Endothelial cell of umbilical vein (primary cell): ENCODE data around the gene UVSSA. TPM values are rescaled to one million over a fixed set of nuclear protein-coding genes. Genes with fewer than 3 reads are reported as not detected.

Experiments used
- BruUV-seq: library from RNA; stranded (reverse); fragments of 400-500 nt; replicated peaks from 2 replicates; lab custom pipeline; 2021; lab: Mats Ljungman, UMichigan
- CTCF ChIA-PET: fragments of 300-600, 350-600 bp; sonication (Branson Sonifier 250); formaldehyde crosslinking; loops from one replicate; lab custom pipeline; 2021; ENCODE audit warnings: antibody characterized with exemption, inconsistent platforms; lab: Charles Lee
- POLR2A ChIA-PET: fragments of 300-600, 350-600 bp; sonication (Branson Sonifier 250); formaldehyde crosslinking; loops from one replicate; lab custom pipeline; 2021; ENCODE audit warnings: antibody characterized with exemption, inconsistent platforms; lab: Charles Lee
- DNase-seq: peaks from one replicate; pipeline ENCODE4 v3.0.0-alpha.2; 2011; ENCODE audit warnings: low read depth, low spot score
- FAIRE-seq: peaks from 2 replicates; lab custom pipeline; 2011; peaks lifted over from hg19 to GRCh38; lab: Jason Lieb, UNC
- H2AFZ ChIP-seq: 2 replicates; pipeline ENCODE4 v1.6.0; 2012; ENCODE audit warnings: low read depth, low read length, control low read depth, inconsistent platforms
- H3K27ac ChIP-seq: 2 replicates; pipeline ENCODE4 v1.5.1; 2011; ENCODE audit warnings: low read depth, mild to moderate bottlenecking, control low read depth, low read length, moderate library complexity; ENCODE audit not compliant: insufficient read depth
- H3K27me3 ChIP-seq, 2 experiments: 2 replicates each; pipeline versions ENCODE4 v1.6.0 to v1.6.1; 2011; ENCODE audit warnings: low read length in 2 of 2, mixed read lengths in 1 of 2; ENCODE audit not compliant: control insufficient read depth in 2 of 2, insufficient read depth in 2 of 2
- H3K36me3 ChIP-seq, 2 experiments: 2 replicates in 1 of 2; 3 replicates in 1 of 2; pipeline ENCODE4 v1.5.1; 2011; ENCODE audit warnings: low read length in 2 of 2, mild to moderate bottlenecking in 1 of 2, moderate library complexity in 1 of 2; ENCODE audit not compliant: control insufficient read depth in 2 of 2, insufficient read depth in 2 of 2; ENCODE audit errors: extremely low read depth in 1 of 2
- H3K4me1 ChIP-seq: 3 replicates; pipeline ENCODE4 v1.5.1; 2011; ENCODE audit warnings: mild to moderate bottlenecking, low read length; ENCODE audit not compliant: control insufficient read depth, insufficient read depth; ENCODE audit errors: extremely low read depth
- H3K4me2 ChIP-seq: 2 replicates; pipeline ENCODE4 v1.6.1; 2011; ENCODE audit warnings: low read length, control low read depth, mixed read lengths; ENCODE audit not compliant: insufficient read depth
- H3K4me3 ChIP-seq, 3 experiments: fragments of 200-600 bp in 1 of 3; sonication (generic), shearing (Covaris generic) in 1 of 3; replicated peaks in 1 of 3; 2 replicates each; pipeline ENCODE4 v1.5.1; 2011 to 2016; ENCODE audit warnings: control low read depth in 3 of 3, low read length in 3 of 3, mild to moderate bottlenecking in 2 of 3, inconsistent platforms in 1 of 3, low read depth in 1 of 3, moderate library complexity in 1 of 3; ENCODE audit not compliant: insufficient read depth in 1 of 3
- H3K79me2 ChIP-seq: 2 replicates; pipeline ENCODE4 v1.6.0; 2012; ENCODE audit warnings: low read length, inconsistent platforms; ENCODE audit not compliant: control insufficient read depth, insufficient read depth
- H3K9ac ChIP-seq: replicated peaks from 2 replicates; pipeline ENCODE3; 2011; ENCODE audit warnings: low read length, control low read depth; ENCODE audit not compliant: insufficient read depth; ENCODE audit errors: extremely low read depth
- H3K9me1 ChIP-seq: replicated peaks from 3 replicates; pipeline ENCODE4 v1.6.0; 2011; ENCODE audit warnings: mild to moderate bottlenecking, low read length; ENCODE audit not compliant: control insufficient read depth, insufficient read depth; ENCODE audit errors: extremely low read depth
- H3K9me3 ChIP-seq: replicated peaks from 2 replicates; pipeline ENCODE4 v1.5.1; 2012; ENCODE audit warnings: low read length, inconsistent platforms; ENCODE audit not compliant: control insufficient read depth, insufficient read depth
- H4K20me1 ChIP-seq: replicated peaks from 2 replicates; pipeline ENCODE3; 2011; ENCODE audit warnings: mild to moderate bottlenecking, low read length; ENCODE audit not compliant: control insufficient read depth, insufficient read depth; ENCODE audit errors: extremely low read depth
- CTCF ChIP-seq, 2 donors: IDR thresholded peaks; 1 replicate in 1 of 2; 2 replicates in 1 of 2; pipeline ENCODE4 v1.5.1; 2011; ENCODE audit warnings: low read length in 2 of 2, mild to moderate bottlenecking in 2 of 2, moderate library complexity in 2 of 2, control low read depth in 1 of 2, inconsistent platforms in 1 of 2, low read depth in 1 of 2; ENCODE audit not compliant: insufficient read depth in 1 of 2; ENCODE audit errors: extremely low read depth in 1 of 2
- EZH2 ChIP-seq: IDR thresholded peaks from 2 replicates; pipeline ENCODE4 v1.6.1; 2012; ENCODE audit warnings: borderline replicate concordance, low read depth, mild to moderate bottlenecking, moderate library complexity, low read length, inconsistent platforms; ENCODE audit not compliant: severe bottlenecking
- FOS ChIP-seq: IDR thresholded peaks from 2 replicates; pipeline ENCODE4 v1.6.1; 2011; ENCODE audit warnings: mild to moderate bottlenecking, low read length, moderate library complexity, borderline replicate concordance; ENCODE audit not compliant: insufficient read depth
- GATA2 ChIP-seq: IDR thresholded peaks from 2 replicates; pipeline ENCODE4 v1.7.0; 2011; ENCODE audit warnings: low read depth, mild to moderate bottlenecking, moderate library complexity, mixed read lengths, low read length; ENCODE audit not compliant: insufficient read length, insufficient read depth
- JUN ChIP-seq: IDR thresholded peaks from 2 replicates; pipeline ENCODE4 v1.6.1; 2011; ENCODE audit warnings: borderline replicate concordance, low read depth; ENCODE audit not compliant: insufficient read length, insufficient read depth
- MAX ChIP-seq: IDR thresholded peaks from 2 replicates; pipeline ENCODE4 v1.6.1; 2011; ENCODE audit not compliant: insufficient read depth, insufficient read length
- MYC ChIP-seq: IDR thresholded peaks from one replicate; pipeline ENCODE4 v1.6.1; 2011; ENCODE audit warnings: mild to moderate bottlenecking, low read depth, low read length
- POLR2A ChIP-seq: IDR thresholded peaks from 2 replicates; pipeline ENCODE4 v1.6.1; 2012; ENCODE audit warnings: low read depth, mild to moderate bottlenecking, control low read depth, low read length
- POLR2AphosphoS5 ChIP-seq: IDR thresholded peaks from 2 replicates; pipeline ENCODE4 v1.6.1; 2012; ENCODE audit warnings: low read depth, mild to moderate bottlenecking, control low read depth, low read length, moderate library complexity; ENCODE audit not compliant: insufficient read depth
- dilution Hi-C: fragments of 300-500 bp; cut with MboI; formaldehyde crosslinking; loops from one replicate; pipeline ENCODE4 v1.15.0; 2019; ENCODE audit warnings: low sequenced_read_pairs; ENCODE audit not compliant: extremely low pct_ligation_motif_present
- intact Hi-C: fragments of 100-400 bp; cut with micrococcal nuclease; formaldehyde crosslinking; loops from one replicate; pipeline ENCODE4 v1.10.0; 2022
- polyA plus RNA-seq, 4 experiments: library from polyadenylated mRNA; depleted of rRNA in 3 of 4; stranded (reverse) in 3 of 4; unstranded in 1 of 4; fragments of >200 nt; gene quantifications; 2 replicates each; pipeline versions ENCODE4 v1.2.1 to v1.2.3, GENCODE V29; 2011 to 2012; ENCODE audit warnings: missing spikeins in 1 of 4
- total RNA-seq: library from RNA; stranded (reverse); gene quantifications from 2 replicates; pipeline ENCODE4 v1.2.3, GENCODE V29; 2021

The UVSSA gene
- total and polyA plus RNA-seq, 2 donors (not counting 3 experiments of a cell fraction or from before 2014, with no cell fraction given) = 7.1 to 14.9 TPM

GRCh38 chr4:1406394-1406980 is 59.5 kb downstream of the UVSSA start, which contains the start of gene NKX1-1:
TSS of gene NKX1-1 (minus strand) at chr4:1406442. CDS start at chr4:1406442, 0 bp downstream.
- H2AFZ ChIP-seq = no peak within 1 kb of the TSS
- no peaks in the 10 kb centered on the region for H3K36me3 ChIP-seq
- FAIRE-seq = no peak
- TF ChIP-seq MYC (no peak), MAX (no peak), EZH2 (no peak), GATA2 (no peak), JUN (no peak), POLR2A (no peak), FOS (no peak), POLR2AphosphoS5 (no peak), CTCF (IDR thresholded peaks at IDR 0.05; ENCODE audit: extremely low read depth in 1 of 2, insufficient read depth in 1 of 2, low read depth in 1 of 2, low read length in 2 of 2) (no peak)
- H3K9ac ChIP-seq = no peak within 1 kb of the TSS
- no peak for DNase-seq
- H3K27ac ChIP-seq = no peak within 1 kb of the TSS
- H3K79me2 ChIP-seq = no peaks in the 10 kb centered on the region
- H3K4me2 ChIP-seq = no peak within 1 kb of the TSS
- no TSS peak for BruUV-seq
- intact Hi-C loops (no loop called here), dilution Hi-C loops (no loop called here)
- no peaks in the 10 kb centered on the region for H3K4me1 ChIP-seq
- CTCF ChIA-PET = no interaction called here
- H3K4me3 ChIP-seq = no peak within 1 kb of the TSS
- no peaks in the 10 kb centered on the region for H3K9me1 ChIP-seq
- peaks cover 42 to 72% of the 10 kb centered on the region in 2 experiments for H3K27me3 ChIP-seq
- no peaks in the 10 kb centered on the region for H3K9me3 ChIP-seq
- no peaks in the 10 kb centered on the region for H4K20me1 ChIP-seq
- POLR2A ChIA-PET = no interaction called here
